GM12801 (cell line): ENCODE results near the gene GAK.

Experiments
- CTCF ChIP-seq: IDR thresholded peaks from one replicate; pipeline ENCODE4 v1.5.1; 2011; ENCODE audit warnings: control low read depth; ENCODE audit not compliant: insufficient read length; ENCODE audit errors: extremely low read depth

The GAK gene

DNA sequence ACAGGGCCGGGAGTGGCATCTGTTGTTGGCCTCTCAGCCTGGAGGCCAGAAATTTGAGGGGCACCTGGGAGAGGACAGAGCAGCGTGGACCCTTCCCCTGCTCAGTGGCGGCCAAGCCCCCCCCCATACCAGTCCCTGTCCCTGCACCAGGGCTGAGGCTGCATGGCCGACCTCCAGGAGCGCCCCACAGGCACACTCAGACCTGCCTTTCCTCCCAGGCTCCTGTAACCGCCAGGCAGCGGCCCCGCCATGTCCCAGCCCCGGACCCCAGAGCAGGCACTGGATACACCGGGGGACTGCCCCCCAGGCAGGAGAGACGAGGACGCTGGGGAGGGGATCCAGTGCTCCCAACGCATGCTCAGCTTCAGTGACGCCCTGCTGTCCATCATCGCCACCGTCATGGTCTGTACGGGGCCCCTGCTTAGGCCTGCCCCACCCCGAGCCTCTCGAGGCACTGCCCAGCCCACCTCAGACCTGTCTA lies 15.4 kb upstream of the GAK start:
- TF ChIP-seq CTCF, result no peak

DNA sequence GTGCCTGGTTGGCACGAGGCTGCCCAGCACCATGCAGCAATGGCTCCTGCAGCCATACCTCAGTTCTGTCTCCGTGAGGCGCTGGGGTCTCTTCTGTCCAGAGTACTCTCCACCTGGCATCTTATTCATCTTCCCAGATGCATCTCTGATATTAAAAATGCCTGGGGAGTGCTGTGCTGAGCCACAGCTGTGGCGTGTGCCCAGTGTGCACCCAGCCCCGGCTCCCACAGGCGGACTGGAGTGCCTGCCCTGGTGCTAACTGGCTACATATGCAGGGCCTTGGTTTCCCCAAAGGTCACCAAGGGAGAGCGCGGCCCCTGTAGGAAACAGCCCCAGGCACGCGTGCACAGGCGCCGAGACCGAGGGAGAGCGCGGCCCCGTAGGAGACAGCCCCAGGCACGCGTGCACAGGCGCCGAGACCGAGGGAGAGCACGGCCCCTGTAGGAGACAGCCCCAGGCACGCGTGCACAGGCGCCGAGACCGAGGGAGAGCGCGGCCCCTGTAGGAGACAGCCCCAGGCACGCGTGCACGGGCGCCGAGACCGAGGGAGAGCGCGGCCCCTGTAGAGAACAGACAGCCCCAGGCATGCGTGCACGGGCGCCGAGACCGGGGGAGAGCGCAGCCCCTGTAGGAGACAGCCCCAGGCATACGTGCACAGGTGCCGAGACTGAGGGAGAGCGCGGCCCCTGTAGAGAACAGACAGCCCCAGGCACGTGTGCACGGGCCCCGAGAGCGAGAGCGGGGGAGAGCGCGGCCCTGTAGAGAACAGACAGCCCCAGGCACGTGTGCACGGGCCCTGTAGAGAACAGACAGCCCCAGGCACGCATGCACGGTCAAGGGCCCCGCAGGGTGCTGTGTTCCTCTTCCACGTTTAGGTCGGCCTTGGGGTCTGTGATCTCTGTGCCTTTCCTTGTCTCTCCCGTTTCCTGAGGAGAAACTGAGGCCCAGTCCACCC lies 14.7 kb upstream of the GAK start:
- TF ChIP-seq CTCF, result no peak

GRCh38 chr4:946103-946450 lies 14.0 kb upstream of the GAK start:
- no peak for TF ChIP-seq CTCF

- TF ChIP-seq CTCF, result no peak
Measured at GRCh38 chr4:945274-946102, 13.4 kb upstream of the GAK start.

DNA sequence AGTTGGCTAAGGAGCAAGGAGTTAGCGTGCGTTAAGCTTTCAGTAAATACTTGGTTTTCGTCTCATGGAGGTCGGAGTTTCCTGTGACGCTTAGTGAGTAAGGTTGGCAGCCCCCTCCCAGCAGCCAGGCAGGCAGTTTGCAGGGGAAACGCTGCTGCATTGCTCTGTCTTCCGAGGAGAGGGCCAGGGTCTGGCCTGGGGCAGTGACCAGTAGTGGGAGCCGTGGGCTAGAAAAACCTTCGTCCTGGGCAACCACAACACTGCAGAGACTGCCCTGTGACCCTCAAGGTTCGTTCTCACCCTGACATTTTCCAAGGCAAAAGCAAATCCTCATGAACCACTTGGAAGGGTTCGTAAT lies 576 bp upstream of the GAK start:
- TF ChIP-seq CTCF, result no peak

- no peak for TF ChIP-seq CTCF
Measured at GRCh38 chr4:931194-931959, 739 bp downstream of the GAK start.

DNA sequence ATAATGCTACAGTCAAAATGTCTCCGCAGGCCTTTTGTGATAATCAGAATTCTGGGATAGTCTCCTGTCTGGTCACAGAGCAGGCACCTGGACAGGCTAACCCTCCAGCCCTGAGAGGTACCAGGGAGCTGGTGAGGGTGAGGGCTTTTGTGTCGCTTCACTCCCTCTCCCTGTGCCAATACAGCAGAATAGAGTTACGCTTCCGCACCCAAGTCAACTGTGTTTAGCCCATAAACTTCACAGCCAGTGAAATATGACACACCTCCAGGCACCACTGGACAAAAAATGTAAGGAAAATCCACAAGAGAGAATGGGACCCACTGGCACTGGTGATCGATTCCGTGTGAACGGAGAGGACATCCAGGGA lies 1.3 kb downstream of the GAK start:
- no peak for TF ChIP-seq CTCF
